Transverse colon (tissue), 3 donors: Measurements from ENCODE around the gene PARL.

Experiments
- POLR2A ChIP-seq: fragments of 450-650 bp; IDR thresholded peaks from one replicate; pipeline ENCODE4 v1.6.1; 2016; ENCODE audit warnings: antibody characterized with exemption, mild to moderate bottlenecking, moderate library complexity
- TF ChIP-seq, protein P1 (sequence below), 5 experiments: fragments of 200-600 bp in 3 of 5; fragments of 450-650 bp in 2 of 5; sonication (generic) in 3 of 5; IDR thresholded peaks; 1 replicate in 2 of 5; 2 replicates in 3 of 5; pipeline ENCODE4 v1.5.1; 2016 to 2017; ENCODE audit warnings: antibody characterized with exemption in 5 of 5, inconsistent platforms in 3 of 5, mild to moderate bottlenecking in 2 of 5, moderate library complexity in 1 of 5

DNA sequence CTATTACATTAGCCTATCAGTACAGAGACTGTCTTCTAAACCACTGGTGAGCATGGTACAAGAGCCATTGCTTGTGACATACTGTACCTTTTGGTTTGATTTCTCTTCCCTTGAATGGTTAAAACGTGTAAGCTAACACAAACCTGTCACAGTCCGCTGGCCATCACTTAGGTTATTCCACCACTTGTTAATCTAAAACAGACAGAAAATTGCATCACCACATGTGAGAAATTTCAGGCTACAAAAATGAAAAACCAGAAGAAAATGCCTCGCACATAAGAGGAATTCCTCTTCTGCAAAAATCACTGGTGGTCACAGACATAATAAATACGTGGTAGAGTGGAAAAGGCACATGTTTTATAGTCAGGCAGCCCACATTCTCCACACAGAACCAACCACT lies 22.1 kb downstream of the PARL start:
- TF ChIP-seq, protein P1, sequence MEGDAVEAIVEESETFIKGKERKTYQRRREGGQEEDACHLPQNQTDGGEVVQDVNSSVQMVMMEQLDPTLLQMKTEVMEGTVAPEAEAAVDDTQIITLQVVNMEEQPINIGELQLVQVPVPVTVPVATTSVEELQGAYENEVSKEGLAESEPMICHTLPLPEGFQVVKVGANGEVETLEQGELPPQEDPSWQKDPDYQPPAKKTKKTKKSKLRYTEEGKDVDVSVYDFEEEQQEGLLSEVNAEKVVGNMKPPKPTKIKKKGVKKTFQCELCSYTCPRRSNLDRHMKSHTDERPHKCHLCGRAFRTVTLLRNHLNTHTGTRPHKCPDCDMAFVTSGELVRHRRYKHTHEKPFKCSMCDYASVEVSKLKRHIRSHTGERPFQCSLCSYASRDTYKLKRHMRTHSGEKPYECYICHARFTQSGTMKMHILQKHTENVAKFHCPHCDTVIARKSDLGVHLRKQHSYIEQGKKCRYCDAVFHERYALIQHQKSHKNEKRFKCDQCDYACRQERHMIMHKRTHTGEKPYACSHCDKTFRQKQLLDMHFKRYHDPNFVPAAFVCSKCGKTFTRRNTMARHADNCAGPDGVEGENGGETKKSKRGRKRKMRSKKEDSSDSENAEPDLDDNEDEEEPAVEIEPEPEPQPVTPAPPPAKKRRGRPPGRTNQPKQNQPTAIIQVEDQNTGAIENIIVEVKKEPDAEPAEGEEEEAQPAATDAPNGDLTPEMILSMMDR (IDR thresholded peaks at IDR 0.05), result no peak
- TF ChIP-seq POLR2A, result no peak
